ENCODE data around the gene GLIS1.

The GLIS1 gene

GRCh38 chr1:53735261-53735660 is 3.7 kb downstream of the GLIS1 start:
- DNase-seq = no peak

GRCh38 chr1:53734650-53735211 is 4.2 kb downstream of the GLIS1 start:
- no peak for DNase-seq

GRCh38 chr1:53733975-53734649 is 4.9 kb downstream of the GLIS1 start:
- DNase-seq = no peak

- DNase-seq = no peak
Observed at GRCh38 chr1:53733447-53733931, 5.5 kb downstream of the GLIS1 start.

GRCh38 chr1:53732912-53733317 is 6.0 kb downstream of the GLIS1 start:
- DNase-seq = no peak

GRCh38 chr1:53732409-53732808 is 6.6 kb downstream of the GLIS1 start:
- no peak for DNase-seq

- DNase-seq = no peak
Observed at GRCh38 chr1:53731779-53732305, 7.1 kb downstream of the GLIS1 start.

- DNase-seq = no peak
Observed at GRCh38 chr1:53731043-53731600, 7.8 kb downstream of the GLIS1 start.

- DNase-seq = no peak
Observed at GRCh38 chr1:53730224-53730865, 8.6 kb downstream of the GLIS1 start.

- DNase-seq = no peak
Observed at GRCh38 chr1:53729456-53730223, 9.3 kb downstream of the GLIS1 start.

- no peak for DNase-seq
Observed at GRCh38 chr1:53728702-53729455, 10.1 kb downstream of the GLIS1 start.

GRCh38 chr1:53728196-53728595 is 10.8 kb downstream of the GLIS1 start:
- DNase-seq = no peak

GRCh38 chr1:53727461-53728092 is 11.4 kb downstream of the GLIS1 start:
- DNase-seq = no peak

- no peak for DNase-seq
Observed at GRCh38 chr1:53726009-53726600, 12.9 kb downstream of the GLIS1 start.

GRCh38 chr1:53725238-53725689 is 13.7 kb downstream of the GLIS1 start:
- DNase-seq = no peak

GRCh38 chr1:53722025-53722424 is 16.9 kb downstream of the GLIS1 start:
- DNase-seq = no peak

- no peak for DNase-seq
Observed at GRCh38 chr1:53721088-53721487, 17.9 kb downstream of the GLIS1 start.

- DNase-seq = no peak
Observed at GRCh38 chr1:53719469-53719868, 19.5 kb downstream of the GLIS1 start.

- DNase-seq = no peak
Observed at GRCh38 chr1:53718443-53718842, 20.5 kb downstream of the GLIS1 start.

GRCh38 chr1:53717025-53717804 is 21.7 kb downstream of the GLIS1 start:
- no peak for DNase-seq

Data from activated effector memory CD4-positive, alpha-beta T cell treated with anti-CD3 and anti-CD28 coated beads, Interleukin-2, amount 50 U/mL, for 16 hours (primary cell).